ENCODE results near the gene CAPN7.

CAPN7 gene

GRCh38 chr3:15271030-15271429 is 65.0 kb downstream of the CAPN7 start:
- H3K27ac ChIP-seq (ENCODE audit: insufficient read depth, low read depth, low read length, poor library complexity, severe bottlenecking) = no peak overlapping the region
- no peaks in the 10 kb centered on the region for H3K4me1 ChIP-seq (ENCODE audit: control insufficient read depth, insufficient read depth, low read length)
- no peaks in the 10 kb centered on the region for H3K9me3 ChIP-seq (ENCODE audit: control insufficient read depth, low read length)
- H3K36me3 ChIP-seq (ENCODE audit: control insufficient read depth, insufficient read depth, low read length) = no peaks in the 10 kb centered on the region
- no peaks in the 10 kb centered on the region for H3K27me3 ChIP-seq (ENCODE audit: control insufficient read depth, insufficient read depth, low read length, poor library complexity, severe bottlenecking)
- WGBS, 2 experiments = 90 to 95% methylated on average over 4 of the region's 4 CpGs
- H3K4me3 ChIP-seq (ENCODE audit: insufficient read depth, low read depth, low read length) = no peak overlapping the region

GRCh38 chr3:15271785-15272381 is 65.8 kb downstream of the CAPN7 start:
- Histone ChIP-seq H3K27ac (ENCODE audit: insufficient read depth, low read depth, low read length, poor library complexity, severe bottlenecking) (no peak overlapping the region), H3K4me1 (ENCODE audit: control insufficient read depth, insufficient read depth, low read length) (no peaks in the 10 kb centered on the region), H3K36me3 (ENCODE audit: control insufficient read depth, insufficient read depth, low read length) (no peaks in the 10 kb centered on the region), H3K9me3 (ENCODE audit: control insufficient read depth, low read length) (no peaks in the 10 kb centered on the region), H3K27me3 (ENCODE audit: control insufficient read depth, insufficient read depth, low read length, poor library complexity, severe bottlenecking) (no peaks in the 10 kb centered on the region), H3K4me3 (ENCODE audit: insufficient read depth, low read depth, low read length) (no peak overlapping the region)
- WGBS, 2 experiments = 81 to 83% methylated on average over 14 of the region's 14 CpGs

- Histone ChIP-seq H3K27ac (ENCODE audit: insufficient read depth, low read depth, low read length, poor library complexity, severe bottlenecking) (no peak overlapping the region), H3K36me3 (ENCODE audit: control insufficient read depth, insufficient read depth, low read length) (no peaks in the 10 kb centered on the region), H3K4me1 (ENCODE audit: control insufficient read depth, insufficient read depth, low read length) (peaks cover 2% of the 10 kb centered on the region), H3K9me3 (ENCODE audit: control insufficient read depth, low read length) (no peaks in the 10 kb centered on the region), H3K4me3 (ENCODE audit: insufficient read depth, low read depth, low read length) (no peak overlapping the region), H3K27me3 (ENCODE audit: control insufficient read depth, insufficient read depth, low read length, poor library complexity, severe bottlenecking) (no peaks in the 10 kb centered on the region)
- 68 to 72% methylated on average over 7 of the region's 7 CpGs for WGBS, 2 experiments
Observed at GRCh38 chr3:15272426-15273196, 66.6 kb downstream of the CAPN7 start.

GRCh38 chr3:15273227-15273626 is 67.2 kb downstream of the CAPN7 start:
- Histone ChIP-seq H3K27ac (ENCODE audit: insufficient read depth, low read depth, low read length, poor library complexity, severe bottlenecking) (no peak overlapping the region), H3K9me3 (ENCODE audit: control insufficient read depth, low read length) (no peaks in the 10 kb centered on the region), H3K36me3 (ENCODE audit: control insufficient read depth, insufficient read depth, low read length) (no peaks in the 10 kb centered on the region), H3K4me3 (ENCODE audit: insufficient read depth, low read depth, low read length) (no peak overlapping the region), H3K27me3 (ENCODE audit: control insufficient read depth, insufficient read depth, low read length, poor library complexity, severe bottlenecking) (no peaks in the 10 kb centered on the region), H3K4me1 (ENCODE audit: control insufficient read depth, insufficient read depth, low read length) (peaks cover 8% of the 10 kb centered on the region)
- 93 to 94% methylated on average over 5 of the region's 5 CpGs for WGBS, 2 experiments

GRCh38 chr3:15276028-15276724 is 70.1 kb downstream of the CAPN7 start:
- Histone ChIP-seq H3K36me3 (ENCODE audit: control insufficient read depth, insufficient read depth, low read length) (no peaks in the 10 kb centered on the region), H3K27me3 (ENCODE audit: control insufficient read depth, insufficient read depth, low read length, poor library complexity, severe bottlenecking) (no peaks in the 10 kb centered on the region), H3K27ac (ENCODE audit: insufficient read depth, low read depth, low read length, poor library complexity, severe bottlenecking) (no peak overlapping the region), H3K9me3 (ENCODE audit: control insufficient read depth, low read length) (no peaks in the 10 kb centered on the region), H3K4me3 (ENCODE audit: insufficient read depth, low read depth, low read length) (no peak overlapping the region), H3K4me1 (ENCODE audit: control insufficient read depth, insufficient read depth, low read length) (peaks cover 23% of the 10 kb centered on the region)
- 92% methylated on average over 11 of the region's 11 CpGs for WGBS, 2 experiments

- Histone ChIP-seq H3K36me3 (ENCODE audit: control insufficient read depth, insufficient read depth, low read length) (no peaks in the 10 kb centered on the region), H3K4me1 (ENCODE audit: control insufficient read depth, insufficient read depth, low read length) (peaks cover 23% of the 10 kb centered on the region), H3K4me3 (ENCODE audit: insufficient read depth, low read depth, low read length) (no peak overlapping the region), H3K9me3 (ENCODE audit: control insufficient read depth, low read length) (no peaks in the 10 kb centered on the region), H3K27me3 (ENCODE audit: control insufficient read depth, insufficient read depth, low read length, poor library complexity, severe bottlenecking) (no peaks in the 10 kb centered on the region), H3K27ac (ENCODE audit: insufficient read depth, low read depth, low read length, poor library complexity, severe bottlenecking) (no peak overlapping the region)
- WGBS, 2 experiments = 38 to 49% methylated on average over 13 of the region's 13 CpGs
Observed at GRCh38 chr3:15277861-15278500, 71.9 kb downstream of the CAPN7 start.

GRCh38 chr3:15279205-15279604 is 73.2 kb downstream of the CAPN7 start:
- no peak overlapping the region for H3K4me3 ChIP-seq (ENCODE audit: insufficient read depth, low read depth, low read length)
- WGBS, 2 experiments = 87 to 93% methylated on average over 3 to 4 of the region's 4 CpGs
- H3K27ac ChIP-seq (ENCODE audit: insufficient read depth, low read depth, low read length, poor library complexity, severe bottlenecking) = no peak overlapping the region
- no peaks in the 10 kb centered on the region for H3K27me3 ChIP-seq (ENCODE audit: control insufficient read depth, insufficient read depth, low read length, poor library complexity, severe bottlenecking)
- H3K9me3 ChIP-seq (ENCODE audit: control insufficient read depth, low read length) = no peaks in the 10 kb centered on the region
- H3K36me3 ChIP-seq (ENCODE audit: control insufficient read depth, insufficient read depth, low read length) = no peaks in the 10 kb centered on the region
- H3K4me1 ChIP-seq (ENCODE audit: control insufficient read depth, insufficient read depth, low read length) = peaks cover 23% of the 10 kb centered on the region

GRCh38 chr3:15279671-15280402 is 73.8 kb downstream of the CAPN7 start:
- no peaks in the 10 kb centered on the region for H3K9me3 ChIP-seq (ENCODE audit: control insufficient read depth, low read length)
- no peaks in the 10 kb centered on the region for H3K27me3 ChIP-seq (ENCODE audit: control insufficient read depth, insufficient read depth, low read length, poor library complexity, severe bottlenecking)
- H3K36me3 ChIP-seq (ENCODE audit: control insufficient read depth, insufficient read depth, low read length) = no peaks in the 10 kb centered on the region
- no peak overlapping the region for H3K4me3 ChIP-seq (ENCODE audit: insufficient read depth, low read depth, low read length)
- no peak overlapping the region for H3K27ac ChIP-seq (ENCODE audit: insufficient read depth, low read depth, low read length, poor library complexity, severe bottlenecking)
- peaks cover 23% of the 10 kb centered on the region for H3K4me1 ChIP-seq (ENCODE audit: control insufficient read depth, insufficient read depth, low read length)
- 74 to 76% methylated on average over 12 of the region's 12 CpGs for WGBS, 2 experiments

GRCh38 chr3:15280853-15281532 is 74.9 kb downstream of the CAPN7 start:
- Histone ChIP-seq H3K36me3 (ENCODE audit: control insufficient read depth, insufficient read depth, low read length) (no peaks in the 10 kb centered on the region), H3K9me3 (ENCODE audit: control insufficient read depth, low read length) (no peaks in the 10 kb centered on the region), H3K4me3 (ENCODE audit: insufficient read depth, low read depth, low read length) (no peak overlapping the region), H3K27me3 (ENCODE audit: control insufficient read depth, insufficient read depth, low read length, poor library complexity, severe bottlenecking) (no peaks in the 10 kb centered on the region), H3K4me1 (ENCODE audit: control insufficient read depth, insufficient read depth, low read length) (peaks cover 23% of the 10 kb centered on the region), H3K27ac (ENCODE audit: insufficient read depth, low read depth, low read length, poor library complexity, severe bottlenecking) (no peak overlapping the region)
- 95 to 96% methylated on average over 10 of the region's 10 CpGs for WGBS, 2 experiments

All from ectodermal cell (in vitro differentiated cells).